ENCODE results near the gene SLITRK5.

SLITRK5 gene

DNA sequence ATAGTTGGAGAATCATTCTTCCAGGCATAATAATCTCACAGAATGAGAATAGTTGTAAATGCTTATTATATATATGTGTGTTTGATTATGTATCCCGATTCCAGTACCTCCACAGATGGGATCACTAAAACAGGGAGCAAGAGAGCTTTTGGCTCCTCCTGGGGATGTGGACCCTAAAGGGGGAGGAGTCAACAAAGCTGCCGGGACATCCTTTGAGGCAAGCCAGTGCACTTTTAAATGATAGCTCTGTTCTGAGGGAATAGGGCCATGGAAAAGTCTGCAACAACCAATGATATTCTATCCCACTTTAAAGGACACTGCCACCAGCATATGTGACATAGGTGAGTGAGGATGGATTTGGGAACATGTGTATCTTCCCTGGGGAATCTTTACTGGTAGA, 40.8 kb downstream of the SLITRK5 start:
- DNase-seq: no peak
